ENCODE data around the gene IL17RE.

- TF ChIP-seq EZH2 (IDR thresholded peaks at IDR 0.05; ENCODE audit: borderline replicate concordance, low read depth, low read length, severe bottlenecking) = no peak
- no peak for TF ChIP-seq CTCF (IDR thresholded peaks at IDR 0.05; ENCODE audit: extremely low read depth in 1 of 2, insufficient read depth in 1 of 2, low read depth in 1 of 2, low read length in 2 of 2)
- no peak for TF ChIP-seq JUN (IDR thresholded peaks at IDR 0.05; ENCODE audit: borderline replicate concordance, insufficient read depth, insufficient read length, low read depth)
Observed at GRCh38 chr3:9878700-9879099, 23.9 kb upstream of the IL17RE start.
